GM21619 (cell line): ENCODE measurements around the gene MITF.

Source experiments
- ATAC-seq: cut with Tn5 transposase; IDR thresholded peaks from one replicate; pipeline ENCODE4 v1.9.1; 2021; ENCODE audit not compliant: unreplicated experiment

Gene MITF

DNA sequence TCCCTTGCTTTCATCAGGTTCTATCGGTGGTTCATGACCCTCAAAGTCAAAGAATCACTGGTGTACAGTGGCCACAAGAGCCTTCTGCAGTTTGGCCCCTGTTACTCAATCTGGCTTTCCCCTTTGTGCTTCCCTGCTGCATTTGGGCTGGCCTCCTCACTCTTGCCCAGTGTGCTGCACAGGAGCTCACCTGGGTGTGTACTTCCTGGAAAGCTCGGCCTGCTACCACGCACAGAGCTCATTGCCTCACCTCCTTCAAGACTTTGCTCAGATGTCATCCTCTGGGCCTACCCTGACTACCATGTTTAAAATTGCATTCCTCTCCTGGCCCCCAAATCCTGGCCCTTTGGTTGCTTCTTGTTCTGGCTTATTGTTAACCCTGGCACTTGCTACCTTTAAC lies 90.9 kb downstream of the MITF start:
- ATAC-seq = no peak

DNA sequence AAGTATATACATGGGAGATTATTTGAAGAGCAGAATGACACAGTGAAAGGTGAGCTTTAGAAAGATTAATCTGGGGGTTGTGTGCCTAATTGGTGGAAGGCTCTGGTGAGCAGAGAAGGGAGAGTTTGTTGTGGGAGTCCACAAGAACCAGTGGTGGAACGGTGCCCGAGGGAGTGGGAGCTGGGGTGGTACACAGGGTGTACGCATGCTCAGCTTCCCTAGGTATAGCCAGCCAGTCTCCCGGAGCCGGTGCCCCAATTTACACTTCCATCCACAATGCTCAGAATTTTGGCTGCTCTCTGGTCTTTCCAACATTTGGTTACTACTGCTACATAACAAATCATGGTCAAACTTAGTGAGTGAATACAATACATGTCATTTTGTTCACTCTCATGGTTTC lies 92.5 kb downstream of the MITF start:
- no peak for ATAC-seq

DNA sequence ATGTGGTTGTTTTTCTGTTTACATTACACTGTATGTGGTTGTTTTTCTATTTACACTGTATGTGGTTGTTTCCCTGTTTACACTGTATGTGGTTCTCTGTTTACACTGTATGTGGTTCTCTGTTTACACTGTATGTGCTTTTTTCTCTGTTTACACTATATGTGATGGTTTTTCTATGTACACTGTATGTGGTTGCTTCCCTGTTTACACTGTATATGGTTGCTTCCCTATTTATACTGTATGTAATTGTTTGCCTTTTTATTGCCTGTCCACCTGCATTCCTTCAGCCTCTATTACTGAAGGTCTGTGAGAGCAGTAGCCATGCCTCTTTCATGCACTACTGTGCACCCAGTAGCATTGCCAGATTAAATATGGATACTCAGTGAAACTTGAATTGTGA lies 94.3 kb downstream of the MITF start:
- ATAC-seq = no peak

DNA sequence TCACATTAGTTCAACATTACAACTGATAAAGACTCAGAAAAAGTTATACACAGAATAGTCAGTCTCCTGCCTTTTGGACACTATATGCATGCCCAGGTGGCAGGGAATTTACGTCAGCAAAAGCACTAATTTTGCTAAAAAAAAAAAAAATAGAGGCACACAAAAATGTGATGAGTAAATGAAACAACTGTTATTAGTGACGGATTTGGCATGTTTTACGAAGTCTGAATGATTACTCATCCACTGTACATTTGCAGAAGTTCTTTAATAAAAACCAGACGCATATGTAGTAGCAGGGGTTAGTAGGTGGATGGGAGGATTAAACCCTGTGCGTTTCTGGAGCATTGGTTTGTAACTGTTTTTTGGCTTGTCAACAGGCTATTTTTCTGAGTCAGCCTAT lies 99.0 kb downstream of the MITF start:
- no peak for ATAC-seq

- no peak for ATAC-seq
These were observed 99.6 kb downstream of the MITF start for GRCh38 chr3:69838696-69839515.

- ATAC-seq = no peak
These were observed 103.1 kb downstream of the MITF start for GRCh38 chr3:69842351-69842750.

GRCh38 chr3:69842789-69843188 lies 103.5 kb downstream of the MITF start:
- no peak for ATAC-seq

GRCh38 chr3:69844706-69845105 lies 105.4 kb downstream of the MITF start:
- ATAC-seq = no peak

DNA sequence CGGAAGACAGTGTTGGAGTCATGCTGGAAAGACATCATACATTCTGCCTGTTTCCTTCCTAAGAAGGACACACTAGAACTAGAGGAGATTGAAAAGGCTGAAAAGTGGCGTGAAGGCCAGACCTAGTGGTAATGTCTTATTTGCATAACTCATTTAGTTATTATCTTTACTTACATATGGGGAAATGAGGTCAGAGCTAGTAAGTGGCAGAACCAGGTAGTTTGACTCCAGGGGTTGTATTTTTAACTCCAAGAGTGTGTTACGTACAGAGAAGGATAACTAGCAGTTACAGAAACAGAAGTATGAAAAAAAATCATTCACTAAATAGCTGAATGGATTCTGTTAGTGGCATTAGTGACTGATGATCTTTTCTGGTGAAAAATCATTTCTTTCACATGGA lies 108.0 kb downstream of the MITF start:
- ATAC-seq = no peak

DNA sequence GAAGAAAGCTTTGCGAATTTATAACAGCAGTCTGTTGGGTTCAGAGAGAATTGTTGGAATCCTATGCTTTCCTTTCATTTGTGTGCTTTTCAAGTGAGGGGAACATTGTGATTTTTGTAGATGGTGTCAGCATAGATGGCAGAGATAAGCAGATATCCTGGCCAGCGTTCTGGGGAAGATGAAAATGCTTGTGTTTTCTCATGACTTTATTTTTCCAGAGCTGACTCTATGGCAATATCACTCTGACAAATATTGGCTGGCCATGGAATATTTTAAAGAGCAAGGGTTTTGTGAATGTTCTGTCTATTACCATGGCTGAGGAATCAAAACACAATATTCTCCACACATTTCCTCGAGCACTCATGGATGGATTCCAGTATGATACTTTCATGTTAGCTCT lies 108.8 kb downstream of the MITF start:
- no peak for ATAC-seq

GRCh38 chr3:69850849-69851248 lies 111.6 kb downstream of the MITF start:
- no peak for ATAC-seq

- no peak for ATAC-seq
These were observed 113.8 kb downstream of the MITF start for GRCh38 chr3:69853027-69853426.

- ATAC-seq = no peak
These were observed 116.3 kb downstream of the MITF start for GRCh38 chr3:69855436-69856162.

GRCh38 chr3:69856965-69857705 lies 117.9 kb downstream of the MITF start:
- no peak for ATAC-seq

DNA sequence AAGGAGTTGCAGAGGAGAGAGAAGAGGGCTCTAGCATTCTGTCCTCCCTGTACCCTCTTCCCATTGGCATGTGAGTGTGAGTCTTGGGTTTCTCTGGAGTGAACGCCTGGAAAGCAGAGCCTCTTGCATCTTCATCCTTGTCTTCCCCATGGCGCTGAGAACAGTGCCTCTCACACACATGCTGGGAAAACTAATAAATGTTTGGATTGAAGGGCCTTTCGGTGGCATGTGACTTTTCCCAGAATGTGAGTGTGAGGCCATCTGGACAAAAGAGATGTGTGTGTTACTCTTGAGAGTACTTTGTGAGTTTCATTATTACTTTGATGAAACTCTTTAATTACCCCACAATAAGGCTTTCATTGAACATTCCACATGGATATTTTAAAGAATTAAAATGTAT lies 122.3 kb downstream of the MITF start:
- ATAC-seq = no peak

- ATAC-seq = no peak
These were observed 124.9 kb downstream of the MITF start for GRCh38 chr3:69864141-69864540.

DNA sequence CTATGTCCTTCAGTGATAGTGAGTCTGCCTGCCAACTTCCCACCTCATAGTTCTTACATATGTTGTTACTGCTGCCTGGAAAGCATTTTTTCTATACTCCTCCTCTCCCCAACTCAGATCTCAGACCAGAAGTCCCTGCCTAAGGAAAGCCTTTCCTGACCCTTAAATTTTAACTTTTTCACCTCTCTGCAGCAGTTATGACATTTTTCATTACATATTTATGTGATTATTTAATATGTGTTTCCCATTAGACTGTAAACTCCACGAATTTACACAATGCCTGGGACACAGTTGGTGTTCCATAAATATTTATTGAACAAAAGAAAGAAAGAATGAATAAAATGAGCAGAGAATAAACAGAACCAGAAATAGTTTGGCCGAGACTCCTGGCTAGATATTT lies 125.5 kb downstream of the MITF start:
- no peak for ATAC-seq

DNA sequence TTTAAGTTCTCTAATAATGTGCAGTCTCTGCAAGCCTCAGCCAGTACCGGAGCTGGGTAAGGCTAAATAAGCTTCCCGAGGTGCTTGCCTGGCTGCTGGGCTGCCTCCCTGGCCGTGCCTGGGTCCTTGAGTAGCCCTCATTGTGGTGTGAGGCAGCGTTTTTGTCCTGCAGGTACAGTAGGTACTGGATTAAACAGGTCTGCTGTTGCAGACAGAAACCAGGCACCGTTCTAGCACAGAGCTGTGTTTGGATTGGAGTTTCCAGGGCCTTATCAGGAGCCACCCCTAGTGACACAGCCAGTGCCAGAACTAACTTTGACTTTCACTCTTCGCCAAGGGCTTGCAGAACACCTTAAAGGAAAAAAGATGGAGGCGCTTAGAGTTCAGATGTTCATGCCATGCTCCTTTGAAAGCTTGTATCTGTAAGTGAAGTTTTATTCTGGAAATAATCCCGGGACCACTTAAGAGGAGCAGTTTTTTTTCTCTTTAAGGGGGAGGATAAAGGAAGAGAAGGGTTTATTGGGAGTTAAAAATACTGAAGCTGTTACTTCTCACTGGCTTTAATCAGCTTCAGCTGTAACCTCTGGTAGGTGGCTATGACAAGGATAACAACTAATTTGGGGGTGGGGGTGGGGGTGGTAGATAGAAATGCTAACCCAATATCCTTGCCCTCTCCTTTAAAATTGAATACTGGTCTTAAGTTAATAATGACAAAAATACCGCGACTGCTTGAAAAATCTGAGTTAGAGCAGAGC lies 126.8 kb downstream of the MITF start:
- ATAC-seq = no peak

GRCh38 chr3:69866988-69867720 lies 127.9 kb downstream of the MITF start:
- ATAC-seq = peak; percentile 47

GRCh38 chr3:69867941-69868505 lies 128.8 kb downstream of the MITF start:
- no peak for ATAC-seq
